Measurements from ENCODE around the gene PTGFRN.

DNA sequence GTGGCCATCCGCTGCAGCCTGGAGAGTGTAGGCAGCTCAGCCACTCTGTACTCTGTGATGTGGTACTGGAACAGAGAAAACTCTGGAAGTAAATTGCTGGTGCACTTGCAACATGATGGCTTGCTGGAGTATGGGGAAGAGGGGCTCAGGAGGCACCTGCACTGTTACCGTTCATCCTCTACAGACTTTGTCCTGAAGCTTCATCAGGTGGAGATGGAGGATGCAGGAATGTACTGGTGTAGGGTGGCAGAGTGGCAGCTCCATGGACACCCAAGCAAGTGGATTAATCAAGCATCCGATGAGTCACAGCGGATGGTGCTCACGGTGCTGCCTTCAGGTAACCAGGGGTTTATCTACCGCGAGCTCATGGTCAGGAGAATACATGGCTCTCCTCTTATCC, 115.9 kb downstream of the PTGFRN start:
- TF ChIP-seq ELF4 (IDR thresholded peaks at IDR 0.05): no peak
- no peak for TF ChIP-seq SUZ12 (IDR thresholded peaks at IDR 0.05)
- TF ChIP-seq ARNT (IDR thresholded peaks at IDR 0.05): no peak

Measured in HEK293T (cell line).